GM18870 (cell line): Measurements from ENCODE around the gene FBN2.

Experiments used
- ATAC-seq: cut with Tn5 transposase; IDR thresholded peaks from one replicate; pipeline ENCODE4 v1.9.1; 2021; ENCODE audit warnings: moderate library complexity; ENCODE audit not compliant: unreplicated experiment

Gene FBN2

GRCh38 chr5:128538000-128538249 is at the start of gene FBN2:
Gene FBN2, minus strand, starts transcription at chr5:128538245. Its CDS starts 642 bp downstream, at chr5:128537603.
- no peak for ATAC-seq

GRCh38 chr5:128587275-128587674 is 49.2 kb upstream of the FBN2 start:
- ATAC-seq = no peak

GRCh38 chr5:128586848-128587247 is 48.8 kb upstream of the FBN2 start:
- ATAC-seq = no peak

GRCh38 chr5:128579639-128580038 is 41.6 kb upstream of the FBN2 start:
- no peak for ATAC-seq

GRCh38 chr5:128579093-128579492 is 41.0 kb upstream of the FBN2 start:
- ATAC-seq = no peak

GRCh38 chr5:128574041-128574440 is 36.0 kb upstream of the FBN2 start:
- no peak for ATAC-seq

GRCh38 chr5:128572930-128573319 is 34.9 kb upstream of the FBN2 start:
- ATAC-seq = no peak

GRCh38 chr5:128572051-128572929 is 34.2 kb upstream of the FBN2 start:
- no peak for ATAC-seq

- ATAC-seq = no peak
Observed at GRCh38 chr5:128566178-128566577, 28.1 kb upstream of the FBN2 start.

GRCh38 chr5:128559300-128560297 is 21.6 kb upstream of the FBN2 start:
- no peak for ATAC-seq

- no peak for ATAC-seq
Observed at GRCh38 chr5:128553747-128554146, 15.7 kb upstream of the FBN2 start.

GRCh38 chr5:128551476-128551875 is 13.4 kb upstream of the FBN2 start:
- ATAC-seq = no peak

- no peak for ATAC-seq
Observed at GRCh38 chr5:128549496-128549895, 11.5 kb upstream of the FBN2 start.

- ATAC-seq = peak; percentile 60
Observed at GRCh38 chr5:128546658-128547281, 8.7 kb upstream of the FBN2 start.

GRCh38 chr5:128541385-128541784 is 3.3 kb upstream of the FBN2 start:
- ATAC-seq = no peak

GRCh38 chr5:128539038-128539429 is 989 bp upstream of the FBN2 start:
- ATAC-seq = no peak

- ATAC-seq = no peak
Observed at GRCh38 chr5:128538250-128539037, 399 bp upstream of the FBN2 start.

- no peak for ATAC-seq
Observed at GRCh38 chr5:128537221-128537999, 635 bp downstream of the FBN2 start.

GRCh38 chr5:128536254-128537220 is 1.5 kb downstream of the FBN2 start:
- ATAC-seq = no peak
